Gastrocnemius medialis (tissue), 4 donors: Measurements from ENCODE around the gene KRT16.

Experiments used
- CTCF ChIP-seq, 5 experiments: fragments of 450-650 bp in 3 of 5; fragments of 200-600 bp in 2 of 5; sonication (generic) in 2 of 5; IDR thresholded peaks in 4 of 5; conservative IDR thresholded peaks in 1 of 5; 1 replicate in 4 of 5; 2 replicates in 1 of 5; pipeline ENCODE4 v1.5.1; 2016 to 2019; ENCODE audit warnings: antibody characterized with exemption in 5 of 5, mild to moderate bottlenecking in 3 of 5, moderate library complexity in 3 of 5
- POLR2A ChIP-seq, 2 donors: fragments of 450-650 bp; IDR thresholded peaks; one replicate each; pipeline ENCODE4 v1.6.1; 2017; ENCODE audit warnings: antibody characterized with exemption in 2 of 2, mild to moderate bottlenecking in 2 of 2, moderate library complexity in 2 of 2

DNA sequence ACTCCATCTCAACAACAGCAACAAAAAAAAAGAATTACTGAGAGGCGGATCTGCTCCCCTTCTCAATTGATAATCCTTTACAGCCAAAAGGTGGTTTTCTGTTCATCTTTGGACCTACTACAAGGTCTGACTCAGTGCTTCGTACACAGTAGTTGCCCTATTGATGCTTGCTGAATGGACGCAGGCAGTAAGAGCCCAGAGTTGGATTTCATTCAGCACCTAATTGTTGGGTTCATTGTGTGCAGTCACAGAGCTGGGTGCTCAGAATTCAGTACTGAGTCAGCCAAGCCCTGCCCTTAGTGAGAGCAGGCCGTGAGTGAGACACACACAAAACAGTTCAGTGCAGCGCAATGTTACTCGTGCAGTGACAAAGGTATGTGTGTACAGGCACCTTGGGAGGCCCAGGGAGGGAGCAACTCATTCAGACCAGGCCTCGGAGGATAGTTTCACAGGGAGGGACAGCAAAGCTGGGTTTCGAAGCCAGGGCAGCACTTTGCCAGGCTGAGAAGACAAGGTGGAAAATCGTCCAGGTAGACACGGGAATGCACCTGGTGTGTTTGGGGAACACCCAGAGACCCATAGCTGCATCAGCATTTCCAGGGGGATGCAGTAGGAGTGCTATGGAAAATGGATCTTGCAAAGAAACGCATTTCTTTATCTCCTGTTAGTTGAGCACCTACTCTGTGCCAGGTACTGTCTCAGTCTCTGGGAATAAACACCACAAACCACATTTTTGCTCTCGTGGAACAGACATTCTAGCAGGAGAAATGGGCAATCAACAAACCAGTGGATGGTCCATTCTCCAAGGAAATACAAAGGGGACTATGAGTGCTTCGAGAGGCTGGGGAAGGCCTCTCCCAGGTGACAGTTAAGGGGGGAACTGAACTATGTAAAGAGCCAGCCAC lies 29.9 kb upstream of the KRT16 start:
- no peak for TF ChIP-seq CTCF (IDR thresholded peaks at IDR 0.05 in 4 of 5, conservative IDR thresholded peaks at IDR 0.05 in 1 of 5)
- no peak for TF ChIP-seq POLR2A (IDR thresholded peaks at IDR 0.05)
